ENCODE measurements around the gene MFGE8. TPM values are rescaled to one million over a fixed set of nuclear protein-coding genes. Genes with fewer than 3 reads are reported as not detected.

Gene MFGE8
- total and polyA plus RNA-seq, 9 of the 15 experiments (the other 6 are each of a cell fraction or from before 2014, with no cell fraction given): 2.3 to 142 (median 62.3) TPM

- Histone ChIP-seq H3K9me1 (ENCODE audit: control insufficient read depth, insufficient read depth, low read length) (peaks cover 5% of the 10 kb centered on the region), H3K9ac (ENCODE audit: insufficient read depth in 1 of 2, low read depth in 2 of 2, low read length in 2 of 2) (no peak overlapping the region), H4K20me1 (replicated peaks; ENCODE audit: control insufficient read depth, insufficient read depth, low read length) (peaks cover 5% of the 10 kb centered on the region), H3K4me3 (no peak overlapping the region), H3K4me2 (ENCODE audit: insufficient read depth, low read length) (no peak overlapping the region), H3K4me1 (replicated peaks in 1 of 2; ENCODE audit: control insufficient read depth in 2 of 2, insufficient read depth in 2 of 2, low read length in 2 of 2) (peaks cover 8 to 29% of the 10 kb centered on the region in 2 experiments; a peak in 4 of 5 replicates), H3K9me3 (replicated peaks; ENCODE audit: control insufficient read depth, insufficient read depth, low read depth, low read length) (no peaks in the 10 kb centered on the region), H3K27me3 (ENCODE audit: control insufficient read depth in 2 of 2, insufficient read depth in 2 of 2, low read length in 2 of 2) (peaks cover 41 to 77% of the 10 kb centered on the region in 2 experiments; a peak in 4 of 5 replicates), H3K27ac (ENCODE audit: extremely low read depth, low read depth, low read length) (no peak overlapping the region), H3K36me3 (ENCODE audit: control insufficient read depth, insufficient read depth, low read length) (no peaks in the 10 kb centered on the region), H2AFZ (ENCODE audit: low read depth, low read length) (no peak overlapping the region), H3K79me2 (ENCODE audit: control insufficient read depth, insufficient read depth, low read length) (no peaks in the 10 kb centered on the region)
- 5% methylated on average over 12 of the region's 13 CpGs for WGBS (ENCODE audit: insufficient coverage, low coverage, missing lambda C conversion rate)
- ChIA-PET POLR2A (interaction anchor here (0.6 kb wide), 1 partner anchor 39 kb away, joined by 3 read pairs; no protein-coding TSS in a partner anchor), CTCF (ENCODE audit: low intra/inter-chr PET ratio) (no interaction called here)
- BruUV-seq (replicated peaks): no TSS peak
- ATAC-seq (no peak), FAIRE-seq (no peak), DNase-seq (ENCODE audit: extremely low read depth in 1 of 4, low spot score in 3 of 4) (no peak)
- intact Hi-C loops (cut with micrococcal nuclease) (loop anchor here (5.0 kb wide), 1 partner anchor 36 kb away; no protein-coding TSS in a partner anchor), in situ Hi-C loops (cut with MboI) (no loop called here)
- TF ChIP-seq POLR2G (IDR thresholded peaks at IDR 0.05; ENCODE audit: low read depth, low read length): no peak
Measured at GRCh38 chr15:88873786-88874185, 39.4 kb downstream of the MFGE8 start.

- DNase-seq (ENCODE audit: extremely low read depth in 1 of 4, low spot score in 3 of 4): no peak
- Histone ChIP-seq H3K27ac (ENCODE audit: extremely low read depth, low read depth, low read length) (no peak overlapping the region), H3K4me3 (no peak overlapping the region), H3K4me2 (ENCODE audit: insufficient read depth, low read length) (no peak overlapping the region), H3K4me1 (replicated peaks in 1 of 2; ENCODE audit: control insufficient read depth in 2 of 2, insufficient read depth in 2 of 2, low read length in 2 of 2) (peaks cover 8 to 22% of the 10 kb centered on the region in 2 experiments; a peak in 4 of 5 replicates), H3K9me3 (replicated peaks; ENCODE audit: control insufficient read depth, insufficient read depth, low read depth, low read length) (no peaks in the 10 kb centered on the region), H3K27me3 (ENCODE audit: control insufficient read depth in 2 of 2, insufficient read depth in 2 of 2, low read length in 2 of 2) (peaks cover 41 to 71% of the 10 kb centered on the region in 2 experiments; a peak in 4 of 5 replicates), H3K79me2 (ENCODE audit: control insufficient read depth, insufficient read depth, low read length) (no peaks in the 10 kb centered on the region), H4K20me1 (replicated peaks; ENCODE audit: control insufficient read depth, insufficient read depth, low read length) (peaks cover 5% of the 10 kb centered on the region), H3K9ac (ENCODE audit: insufficient read depth in 1 of 2, low read depth in 2 of 2, low read length in 2 of 2) (no peak overlapping the region), H3K36me3 (ENCODE audit: control insufficient read depth, insufficient read depth, low read length) (no peaks in the 10 kb centered on the region), H2AFZ (ENCODE audit: low read depth, low read length) (no peak overlapping the region), H3K9me1 (ENCODE audit: control insufficient read depth, insufficient read depth, low read length) (peaks cover 5% of the 10 kb centered on the region)
- no TSS peak for BruUV-seq (replicated peaks)
- under 1% methylated on average over 9 of the region's 9 CpGs for WGBS (ENCODE audit: insufficient coverage, low coverage, missing lambda C conversion rate)
- TF ChIP-seq IRF1 (CRISPR knock-in tag; IDR thresholded peaks at IDR 0.05; ENCODE audit: borderline replicate concordance) (no peak), HMG20B (CRISPR knock-in tag; IDR thresholded peaks at IDR 0.05) (no peak), SMARCA5 (IDR thresholded peaks at IDR 0.05) (no peak), ELF4 (CRISPR knock-in tag; IDR thresholded peaks at IDR 0.05) (no peak), KAT8 (IDR thresholded peaks at IDR 0.05; ENCODE audit: low read depth) (no peak), MBD1 (CRISPR knock-in tag; IDR thresholded peaks at IDR 0.05) (no peak)
- ATAC-seq: no peak
- ChIA-PET CTCF (ENCODE audit: low intra/inter-chr PET ratio) (no interaction called here), POLR2A (interaction anchor here (0.5 to 1.6 kb wide), 3 partner anchors 15 to 530 kb away, joined by 3 to 5 read pairs (median 3); no protein-coding TSS in a partner anchor)
- in situ Hi-C loops (cut with MboI): no loop called here
- intact Hi-C loops (cut with micrococcal nuclease): loop anchor here (5.0 kb wide), 1 partner anchor 35 kb away; no protein-coding TSS in a partner anchor
- FAIRE-seq: no peak
Measured at GRCh38 chr15:88872706-88873105, 40.5 kb downstream of the MFGE8 start.

All from K562 (cell line).